NCI-H526 (cell line): ENCODE data around the gene ASCC1.
A peak's percentile ranks its signal among the peaks of the same experiment; 100 is the strongest.
"Not testable (repeated sequence)": the region's sequence is repeated elsewhere in the genome, so short reads cannot be mapped to it uniquely, and the experiment has no call there.

Source experiments
- DNase-seq, 2 experiments: peaks; one replicate each; lab custom pipeline; 2025; lab: John Stamatoyannopoulos, UW

ASCC1 gene

GRCh38 chr10:72170263-72170662 lies 45.8 kb downstream of the ASCC1 start:
- DNase-seq: no peak

DNA sequence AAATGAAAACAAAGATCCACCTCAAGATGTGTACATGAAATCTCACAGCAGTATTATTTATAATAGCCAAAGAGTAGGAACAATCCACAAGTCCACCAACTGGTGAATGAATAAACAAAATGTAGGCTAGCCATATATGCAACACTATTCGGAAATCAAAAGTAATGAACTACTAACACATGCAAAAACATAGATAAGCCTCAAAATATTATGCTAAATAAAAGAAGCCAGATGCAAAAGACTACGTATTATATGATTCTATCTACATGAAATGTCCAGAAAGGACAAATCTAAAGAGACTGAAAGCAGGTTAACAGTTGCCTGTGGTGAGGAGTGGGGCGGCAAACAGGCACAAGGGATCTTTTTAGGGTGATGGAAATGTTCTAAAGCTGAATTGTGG lies 49.0 kb downstream of the ASCC1 start:
- no peak for DNase-seq

- DNase-seq: no peak
These were observed 51.5 kb downstream of the ASCC1 start for GRCh38 chr10:72164617-72165016.

- no peak for DNase-seq
These were observed 53.1 kb downstream of the ASCC1 start for GRCh38 chr10:72162978-72163377.

GRCh38 chr10:72158176-72158575 lies 57.9 kb downstream of the ASCC1 start:
- peak in 1 of 2 experiments; percentile 26 for DNase-seq

GRCh38 chr10:72156223-72156622 lies 59.9 kb downstream of the ASCC1 start:
- DNase-seq: no peak

- DNase-seq: no peak
These were observed 63.8 kb downstream of the ASCC1 start for GRCh38 chr10:72152286-72152685.

GRCh38 chr10:72150746-72151478 lies 65.2 kb downstream of the ASCC1 start:
- DNase-seq: not testable (repeated sequence)

DNA sequence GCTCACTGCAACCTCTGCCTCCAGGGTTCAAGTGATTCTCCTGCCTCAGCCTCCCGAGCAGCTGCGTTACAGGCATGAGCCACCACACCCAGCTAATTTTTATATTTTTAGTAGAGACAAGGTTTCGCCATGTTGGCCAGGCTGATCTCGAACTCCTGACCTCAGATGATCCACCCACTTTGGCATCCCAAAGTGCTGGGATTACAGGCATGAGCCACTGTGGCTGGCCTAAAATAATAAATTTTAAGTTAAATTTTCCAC lies 68.8 kb downstream of the ASCC1 start:
- DNase-seq: not testable (repeated sequence)

DNA sequence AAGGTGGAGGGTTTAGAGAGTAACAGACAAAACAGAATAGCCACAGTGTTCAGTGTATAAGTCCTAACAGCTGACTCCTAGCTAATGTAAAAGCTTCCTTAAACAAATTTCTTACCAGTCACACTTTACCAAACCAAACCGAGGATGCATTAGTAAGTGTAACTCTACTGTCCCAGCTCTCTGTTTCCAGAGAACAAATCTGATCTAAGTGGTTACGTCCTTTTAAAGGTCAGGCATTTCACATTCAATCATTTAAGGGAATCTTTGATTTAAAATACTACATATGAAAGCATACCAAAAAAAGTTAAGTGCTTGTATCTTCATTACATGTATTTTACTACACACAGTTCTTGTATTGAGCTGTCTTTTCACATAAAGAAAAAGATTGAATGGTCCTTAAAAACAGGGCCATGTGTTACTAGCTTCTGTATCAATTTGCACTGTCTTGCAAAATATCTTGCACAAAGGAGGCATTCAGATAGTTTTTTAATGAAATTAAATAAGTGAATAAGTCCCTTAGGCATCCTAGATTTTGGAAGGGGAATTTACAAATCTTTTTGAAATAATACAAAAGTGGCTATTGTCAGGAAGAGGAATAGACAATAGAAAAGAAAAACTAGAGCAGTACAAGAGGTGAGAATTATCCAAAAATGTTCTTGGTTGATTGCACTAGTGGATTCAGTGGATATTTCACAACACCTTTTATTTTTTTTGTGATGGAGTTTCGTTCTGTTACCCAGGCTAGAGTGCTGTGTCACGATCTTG lies 69.3 kb downstream of the ASCC1 start:
- no peak for DNase-seq

DNA sequence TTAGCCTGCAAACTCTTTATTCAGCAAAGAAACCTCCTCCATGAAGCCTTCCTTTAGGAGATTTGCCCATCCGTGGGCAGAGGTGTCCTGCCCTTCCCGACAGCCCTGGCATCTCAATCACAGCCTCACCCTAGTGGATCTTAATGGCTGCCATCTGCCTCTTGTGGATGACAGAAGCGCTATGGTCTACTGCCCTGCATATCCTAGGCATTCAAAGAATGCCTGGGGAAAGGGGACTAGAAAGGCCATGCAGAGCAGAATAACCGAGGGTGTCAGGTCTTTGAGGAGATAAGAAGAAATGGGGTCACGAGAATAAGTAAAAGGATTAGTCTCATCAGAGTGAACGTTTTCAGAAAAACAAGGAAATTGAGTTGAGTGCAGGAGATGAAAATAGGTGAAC lies 70.0 kb downstream of the ASCC1 start:
- DNase-seq: no peak

DNA sequence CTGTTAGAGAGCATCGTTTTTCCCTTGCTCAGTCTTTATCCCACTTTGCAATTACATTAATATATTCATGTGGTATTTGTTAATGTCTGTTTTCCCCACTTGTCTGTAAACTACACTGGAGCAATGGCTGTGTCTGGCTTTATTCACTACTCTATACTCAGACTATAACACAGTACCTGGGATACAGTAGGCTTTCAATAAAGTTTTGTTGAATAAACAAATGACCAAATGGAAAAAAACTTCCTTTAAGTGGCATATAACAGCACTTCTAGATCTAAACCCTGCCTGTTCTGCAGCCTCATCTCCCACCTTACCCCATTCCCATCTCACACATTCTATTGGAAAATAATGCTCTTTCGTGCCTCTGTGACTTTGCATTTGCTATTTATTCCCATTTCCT lies 70.4 kb downstream of the ASCC1 start:
- no peak for DNase-seq

DNA sequence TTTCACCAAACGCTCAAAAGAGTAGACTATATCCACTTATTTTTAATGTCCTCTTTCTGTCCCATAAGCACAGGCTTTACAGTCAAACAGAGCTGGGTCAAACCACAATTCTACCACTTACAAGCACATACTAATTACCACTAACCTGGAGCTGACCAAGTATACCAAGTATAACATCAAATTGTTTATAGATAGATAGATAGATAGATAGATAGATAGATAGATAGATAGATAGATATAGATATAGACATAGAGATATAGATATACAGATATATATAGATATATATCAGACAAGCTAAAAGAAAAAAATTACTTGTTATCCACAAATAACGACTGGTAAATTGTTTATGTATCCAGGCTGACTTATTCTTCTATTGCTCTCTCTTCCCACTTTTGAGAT lies 75.2 kb downstream of the ASCC1 start:
- no peak for DNase-seq

GRCh38 chr10:72140174-72140573 lies 75.9 kb downstream of the ASCC1 start:
- DNase-seq: no peak

GRCh38 chr10:72137583-72137982 lies 78.5 kb downstream of the ASCC1 start:
- no peak for DNase-seq

DNA sequence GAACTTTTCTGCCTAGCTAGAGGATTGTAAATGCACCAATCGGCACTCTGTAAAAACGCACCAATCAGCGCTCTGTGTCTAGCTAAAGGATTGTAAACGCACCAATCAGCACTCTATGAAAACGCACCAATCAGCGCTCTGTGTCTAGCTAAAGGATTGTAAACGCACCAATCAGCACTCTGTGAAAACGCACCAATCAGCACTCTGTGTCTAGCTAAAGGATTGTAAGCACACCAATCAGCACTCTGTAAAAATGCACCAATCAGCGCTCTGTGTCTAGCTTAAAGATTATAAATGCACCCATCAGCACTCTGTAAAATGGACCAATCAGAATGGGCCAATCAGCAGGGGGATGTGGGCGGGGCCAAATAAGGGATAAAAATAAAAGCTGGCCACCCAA lies 79.9 kb downstream of the ASCC1 start:
- not testable (repeated sequence) for DNase-seq

DNA sequence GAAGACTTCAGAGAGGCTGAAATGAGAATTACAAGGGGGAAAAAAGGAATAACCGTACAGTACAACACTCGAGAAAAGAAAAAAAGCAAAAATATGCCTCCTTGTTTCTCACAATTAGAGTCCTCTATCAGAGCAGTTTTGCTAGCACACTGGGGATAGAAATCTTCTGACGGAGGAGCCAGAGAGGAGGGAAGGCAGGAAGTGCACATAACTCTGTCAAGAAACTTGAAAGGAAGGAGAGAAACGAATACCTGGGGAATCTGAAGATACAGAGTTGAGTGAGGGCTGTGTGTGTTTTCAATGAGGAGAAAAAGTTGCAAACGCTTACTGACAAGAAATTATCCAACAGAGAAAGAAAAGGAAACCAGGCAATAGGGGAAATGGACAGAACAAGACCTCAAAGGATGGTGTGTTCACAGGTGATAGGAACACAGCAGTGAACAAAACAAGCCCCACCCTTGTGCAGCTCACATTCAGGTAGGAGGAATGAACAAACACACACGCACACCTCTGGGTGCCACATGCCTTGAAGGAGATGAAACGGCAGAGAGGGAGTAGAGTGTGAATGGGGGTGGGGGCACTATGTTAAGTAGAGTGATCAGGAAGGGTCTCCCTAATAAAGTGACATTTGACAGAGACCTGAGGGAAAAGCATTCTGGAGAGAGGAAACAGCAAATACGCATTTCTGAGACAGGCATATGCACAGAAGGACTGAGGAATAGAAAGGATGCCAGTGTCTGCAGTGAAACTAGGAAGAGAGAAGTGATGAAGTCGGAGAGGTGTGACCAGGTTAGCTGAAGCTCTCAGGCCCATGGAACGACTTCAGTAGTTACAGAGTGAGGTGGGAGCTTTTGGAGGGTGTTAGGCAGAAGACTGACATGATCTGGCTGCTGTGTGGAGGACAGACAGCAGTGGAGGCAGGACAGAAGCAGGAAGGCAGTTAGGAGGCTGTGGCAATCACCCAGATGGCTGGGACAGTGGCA lies 81.0 kb downstream of the ASCC1 start:
- no peak for DNase-seq

DNA sequence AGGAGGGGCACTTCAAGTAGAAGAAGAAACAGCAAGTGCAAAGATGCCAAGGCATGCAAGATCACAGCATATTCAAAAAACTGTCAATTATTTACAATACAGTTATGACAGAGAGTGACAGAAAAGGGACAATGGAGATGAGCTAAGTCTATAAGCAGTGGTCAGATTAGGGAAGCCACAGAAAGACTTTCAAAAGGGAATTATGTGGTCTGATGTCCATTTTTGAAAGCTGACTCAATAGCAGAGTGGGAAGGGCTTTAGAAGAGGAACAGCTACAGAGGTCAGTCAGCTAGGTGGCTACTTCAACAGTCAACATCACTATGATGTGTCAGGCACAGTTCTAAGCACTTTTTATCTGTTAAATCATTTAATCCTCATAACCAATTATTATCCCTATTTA lies 82.6 kb downstream of the ASCC1 start:
- DNase-seq: no peak

DNA sequence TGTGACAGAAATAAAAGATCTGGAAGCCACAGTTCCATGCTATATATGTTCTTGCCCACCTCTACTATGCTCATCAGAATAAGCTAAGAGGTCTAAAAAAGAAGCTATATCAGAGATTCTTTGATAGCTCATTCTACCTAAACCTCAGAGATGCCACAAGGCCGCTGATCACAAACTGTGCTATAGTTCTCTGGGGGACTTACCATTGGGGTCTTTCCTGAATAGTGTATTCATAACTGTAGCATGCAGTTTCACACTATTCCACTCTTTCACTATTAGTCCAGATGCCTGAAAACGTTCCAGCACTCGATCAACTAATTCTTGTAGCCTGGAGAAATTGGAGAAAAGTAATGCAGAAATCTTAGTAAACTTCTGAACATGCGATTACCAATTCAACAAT lies 83.2 kb downstream of the ASCC1 start:
- DNase-seq: no peak

GRCh38 chr10:72127571-72127970 lies 88.5 kb downstream of the ASCC1 start:
- no peak for DNase-seq

GRCh38 chr10:72126872-72127232 lies 89.2 kb downstream of the ASCC1 start:
- DNase-seq: no peak

DNA sequence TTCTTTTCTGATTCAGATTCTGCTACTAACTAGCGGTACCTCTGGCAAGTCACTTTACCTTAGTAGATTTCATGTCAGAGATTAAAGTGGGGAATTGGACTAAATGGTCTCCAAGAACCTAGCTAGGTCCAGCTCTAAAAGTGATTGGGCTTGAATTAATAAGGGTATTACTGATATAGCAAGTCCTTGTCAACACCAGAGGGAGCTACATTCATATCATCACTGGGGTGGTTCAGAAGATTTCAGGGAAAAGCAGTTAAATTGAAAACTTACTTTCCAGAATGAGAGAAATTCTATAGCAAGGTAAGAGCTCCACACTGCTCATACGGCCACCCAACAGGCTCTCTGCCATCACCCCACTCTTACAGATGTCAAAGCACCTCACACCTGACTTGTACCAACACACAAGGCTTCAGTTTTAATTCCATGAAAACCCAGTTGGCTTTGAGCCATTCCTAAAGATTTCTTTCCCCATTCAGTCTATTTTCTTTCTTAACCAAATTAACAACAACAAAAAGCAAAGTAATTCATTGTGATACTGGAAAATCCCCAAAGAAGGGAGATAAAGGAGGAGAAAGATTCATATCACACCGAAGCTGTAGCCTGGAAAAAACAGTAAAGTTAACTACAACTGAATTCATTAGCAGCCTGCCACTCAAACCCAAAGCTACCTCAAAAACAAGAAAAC lies 89.7 kb downstream of the ASCC1 start:
- peak in 1 of 2 experiments; percentile 16 for DNase-seq
